ENCODE data around the gene LETM1.
"Not testable (repeated sequence)": the region's sequence is repeated elsewhere in the genome, so short reads cannot be mapped to it uniquely, and the experiment has no call there.

The LETM1 gene

DNA sequence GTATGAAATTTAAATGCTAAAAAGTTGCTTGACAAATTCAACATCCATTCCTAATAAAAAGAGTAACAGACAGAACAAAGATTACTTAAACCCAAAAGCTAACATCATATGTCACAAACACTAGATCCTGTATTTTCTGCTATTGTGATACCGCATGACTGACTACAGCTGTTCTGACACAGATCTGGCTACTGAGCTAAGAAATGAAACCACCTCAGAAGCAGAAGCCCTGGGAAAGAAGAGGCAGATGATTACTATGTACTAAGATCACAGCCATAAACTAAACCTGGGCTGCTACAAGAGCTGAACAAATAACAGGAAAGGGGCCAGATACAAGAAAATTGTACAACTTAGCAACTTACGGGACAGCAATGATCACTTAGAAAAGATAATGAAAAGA, 9.4 kb downstream of the LETM1 start:
- no peak overlapping the region for H3K4me3 ChIP-seq (ENCODE audit: low read depth, low read length)
- peaks cover 10% of the 10 kb centered on the region for H3K36me3 ChIP-seq (ENCODE audit: control insufficient read depth, insufficient read depth, low read length)
- H3K27me3 ChIP-seq (ENCODE audit: control insufficient read depth, insufficient read depth, low read length), result no peaks in the 10 kb centered on the region
- H3K9ac ChIP-seq (ENCODE audit: low read depth, low read length), result no peak overlapping the region
- no peaks in the 10 kb centered on the region for H3K9me3 ChIP-seq (ENCODE audit: control insufficient read depth, insufficient read depth, low read length)
- H3K4me1 ChIP-seq (ENCODE audit: control insufficient read depth, insufficient read depth, low read length), result no peaks in the 10 kb centered on the region

DNA sequence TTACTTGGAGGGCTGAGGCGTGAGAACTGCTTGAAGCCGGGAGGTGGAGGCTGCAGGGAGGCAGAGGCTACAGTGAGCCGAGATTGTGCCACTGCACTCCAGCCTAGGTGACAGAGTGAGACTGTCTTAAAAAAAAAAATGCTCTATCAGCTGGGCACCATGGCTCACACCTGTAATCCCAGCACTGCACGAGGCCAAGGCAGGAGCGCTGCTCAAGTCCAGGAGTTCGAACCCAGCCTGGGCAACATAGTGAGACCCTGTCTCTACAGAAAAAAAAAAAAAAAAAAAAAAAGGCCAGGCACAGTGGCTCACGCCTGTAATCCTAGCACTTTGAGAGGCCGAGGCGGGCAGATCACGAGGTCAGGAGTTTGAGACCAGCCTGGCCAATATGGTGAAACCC, 11.3 kb downstream of the LETM1 start:
- not testable (repeated sequence) for H3K27me3 ChIP-seq (ENCODE audit: control insufficient read depth, insufficient read depth, low read length); H3K4me1 ChIP-seq (ENCODE audit: control insufficient read depth, insufficient read depth, low read length); H3K9me3 ChIP-seq (ENCODE audit: control insufficient read depth, insufficient read depth, low read length); H3K9ac ChIP-seq (ENCODE audit: low read depth, low read length); H3K4me3 ChIP-seq (ENCODE audit: low read depth, low read length)
- H3K36me3 ChIP-seq (ENCODE audit: control insufficient read depth, insufficient read depth, low read length), result peaks cover 14% of the 10 kb centered on the region

DNA sequence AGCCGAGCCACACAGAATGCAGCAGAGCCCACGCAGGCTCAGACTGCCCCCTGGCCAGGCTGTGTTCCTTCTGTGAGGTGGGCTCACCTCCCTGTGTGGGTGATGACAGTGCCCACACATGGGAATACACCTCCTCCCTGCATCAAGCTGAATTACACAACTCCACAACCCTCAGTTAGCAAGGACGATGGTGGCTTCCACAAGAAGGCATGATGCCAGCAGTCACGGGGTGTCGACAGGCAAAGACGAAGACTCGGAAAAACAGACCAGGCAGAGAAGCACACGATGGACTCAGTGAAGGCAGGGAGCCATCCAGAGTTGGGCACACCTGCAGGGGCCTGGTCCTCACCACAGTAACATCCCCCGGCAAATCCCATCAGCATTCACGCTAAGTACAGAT, 12.1 kb downstream of the LETM1 start:
- no peaks in the 10 kb centered on the region for H3K9me3 ChIP-seq (ENCODE audit: control insufficient read depth, insufficient read depth, low read length)
- H3K4me3 ChIP-seq (ENCODE audit: low read depth, low read length), result no peak overlapping the region
- H3K36me3 ChIP-seq (ENCODE audit: control insufficient read depth, insufficient read depth, low read length), result peaks cover 19% of the 10 kb centered on the region
- no peaks in the 10 kb centered on the region for H3K4me1 ChIP-seq (ENCODE audit: control insufficient read depth, insufficient read depth, low read length)
- H3K27me3 ChIP-seq (ENCODE audit: control insufficient read depth, insufficient read depth, low read length), result no peaks in the 10 kb centered on the region
- no peak overlapping the region for H3K9ac ChIP-seq (ENCODE audit: low read depth, low read length)

DNA sequence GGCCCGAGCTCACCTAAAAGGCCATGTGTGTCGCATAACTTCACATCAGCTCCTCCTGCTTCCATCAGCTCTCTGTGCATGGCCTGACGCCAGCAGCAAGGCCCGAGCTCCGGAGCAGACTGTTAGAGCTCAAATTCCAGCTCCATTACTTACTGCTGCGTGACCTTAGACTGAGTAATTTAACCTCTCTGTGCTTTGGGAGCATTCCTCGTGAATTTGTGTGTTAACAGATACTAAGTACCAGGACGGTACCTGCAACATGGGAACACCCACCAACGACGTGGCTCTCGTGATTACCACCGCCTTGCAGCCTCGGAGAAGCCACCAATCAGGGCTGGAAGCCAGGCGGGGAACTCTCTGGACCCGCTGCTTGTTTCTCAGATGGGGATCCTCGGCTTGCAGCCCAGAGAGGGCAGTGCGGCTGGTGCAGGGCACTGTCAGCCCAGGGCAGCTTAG, 12.9 kb downstream of the LETM1 start:
- Histone ChIP-seq H3K4me3 (ENCODE audit: low read depth, low read length) (no peak overlapping the region), H3K9me3 (ENCODE audit: control insufficient read depth, insufficient read depth, low read length) (no peaks in the 10 kb centered on the region), H3K36me3 (ENCODE audit: control insufficient read depth, insufficient read depth, low read length) (peaks cover 24% of the 10 kb centered on the region), H3K27me3 (ENCODE audit: control insufficient read depth, insufficient read depth, low read length) (no peaks in the 10 kb centered on the region), H3K4me1 (ENCODE audit: control insufficient read depth, insufficient read depth, low read length) (no peaks in the 10 kb centered on the region), H3K9ac (ENCODE audit: low read depth, low read length) (no peak overlapping the region)

DNA sequence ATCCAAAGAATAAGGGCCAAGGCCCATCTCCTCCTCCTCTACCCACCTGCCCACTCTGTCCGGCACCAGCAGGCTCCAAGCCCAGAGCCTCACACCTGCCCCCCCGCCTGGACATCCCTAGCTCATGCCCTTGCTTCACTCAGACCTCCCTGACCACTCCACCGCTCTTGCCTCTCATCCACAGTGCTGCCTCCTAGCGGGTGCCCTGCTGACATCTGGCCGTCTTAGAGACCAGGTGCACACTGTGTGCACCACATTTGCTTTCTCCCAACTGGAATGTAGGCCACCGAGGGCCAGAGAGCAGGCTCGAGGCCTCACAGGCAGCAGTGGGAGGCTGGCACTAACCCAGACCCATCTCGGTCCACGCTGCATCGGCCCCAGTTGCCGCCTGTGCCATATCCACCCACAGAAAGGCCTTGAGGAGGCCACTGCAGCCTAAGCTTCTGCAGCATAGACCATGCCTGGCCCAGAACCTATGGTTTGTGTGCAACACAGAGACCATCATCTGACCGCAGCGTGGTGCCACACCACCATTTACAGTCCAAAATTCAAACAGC, 13.5 kb downstream of the LETM1 start:
- Histone ChIP-seq H3K4me1 (ENCODE audit: control insufficient read depth, insufficient read depth, low read length) (no peaks in the 10 kb centered on the region), H3K9me3 (ENCODE audit: control insufficient read depth, insufficient read depth, low read length) (no peaks in the 10 kb centered on the region), H3K9ac (ENCODE audit: low read depth, low read length) (no peak overlapping the region), H3K36me3 (ENCODE audit: control insufficient read depth, insufficient read depth, low read length) (peaks cover 23% of the 10 kb centered on the region), H3K4me3 (ENCODE audit: low read depth, low read length) (no peak overlapping the region), H3K27me3 (ENCODE audit: control insufficient read depth, insufficient read depth, low read length) (no peaks in the 10 kb centered on the region)

DNA sequence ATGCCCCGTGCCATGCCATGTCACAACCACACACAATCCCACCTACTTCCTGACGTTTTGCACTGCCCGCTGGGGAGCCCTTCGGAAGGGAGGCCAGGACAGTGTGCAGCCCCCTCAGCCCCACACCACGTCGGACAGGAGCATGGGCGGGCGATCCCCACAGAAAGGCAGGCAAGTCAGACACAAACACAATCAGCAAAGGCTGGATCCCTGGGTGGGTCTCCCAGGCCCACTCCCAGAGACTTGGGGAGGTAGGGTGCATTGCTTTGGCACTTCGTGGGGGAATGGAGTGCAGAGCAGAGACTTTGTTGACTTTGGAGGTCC, 14.1 kb downstream of the LETM1 start:
- H3K4me1 ChIP-seq (ENCODE audit: control insufficient read depth, insufficient read depth, low read length), result no peaks in the 10 kb centered on the region
- H3K27me3 ChIP-seq (ENCODE audit: control insufficient read depth, insufficient read depth, low read length), result no peaks in the 10 kb centered on the region
- no peak overlapping the region for H3K4me3 ChIP-seq (ENCODE audit: low read depth, low read length)
- peaks cover 21% of the 10 kb centered on the region for H3K36me3 ChIP-seq (ENCODE audit: control insufficient read depth, insufficient read depth, low read length)
- H3K9me3 ChIP-seq (ENCODE audit: control insufficient read depth, insufficient read depth, low read length), result no peaks in the 10 kb centered on the region
- H3K9ac ChIP-seq (ENCODE audit: low read depth, low read length), result no peak overlapping the region

DNA sequence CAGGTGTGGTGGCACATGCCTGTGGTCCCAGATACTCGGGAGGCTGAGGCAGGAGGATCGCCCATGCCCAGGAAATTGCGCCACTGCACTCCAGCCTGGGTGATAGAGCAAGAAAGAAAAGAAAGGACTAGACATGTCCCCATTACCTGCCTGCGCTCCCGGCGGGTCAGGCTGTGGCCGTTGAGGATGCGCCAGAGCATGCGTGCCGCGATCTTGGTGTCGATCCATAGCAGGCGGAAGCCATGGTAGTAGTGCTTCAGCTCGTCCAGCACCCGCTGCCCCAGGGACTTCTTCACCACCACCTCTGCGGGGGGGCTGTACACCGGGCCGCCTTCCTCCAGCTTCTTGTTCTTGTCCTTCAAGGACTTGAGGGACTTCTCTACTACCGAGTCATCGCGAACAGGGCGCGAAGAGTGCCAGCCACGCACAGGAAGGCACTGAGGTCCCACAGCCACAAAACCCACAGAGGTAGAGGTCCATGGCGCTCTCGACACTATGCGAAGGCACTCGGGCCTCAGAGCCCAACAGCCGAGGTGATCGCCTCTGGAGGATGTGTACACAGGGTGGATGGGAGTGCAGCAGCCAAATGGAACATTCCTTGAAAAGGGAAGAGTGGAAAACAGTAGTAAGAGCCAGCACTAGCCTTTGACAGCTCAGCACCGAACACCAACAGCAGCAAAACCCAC, 14.6 kb downstream of the LETM1 start:
- no peak overlapping the region for H3K9ac ChIP-seq (ENCODE audit: low read depth, low read length)
- H3K36me3 ChIP-seq (ENCODE audit: control insufficient read depth, insufficient read depth, low read length), result peaks cover 21% of the 10 kb centered on the region
- H3K9me3 ChIP-seq (ENCODE audit: control insufficient read depth, insufficient read depth, low read length), result no peaks in the 10 kb centered on the region
- no peak overlapping the region for H3K4me3 ChIP-seq (ENCODE audit: low read depth, low read length)
- H3K4me1 ChIP-seq (ENCODE audit: control insufficient read depth, insufficient read depth, low read length), result no peaks in the 10 kb centered on the region
- no peaks in the 10 kb centered on the region for H3K27me3 ChIP-seq (ENCODE audit: control insufficient read depth, insufficient read depth, low read length)

DNA sequence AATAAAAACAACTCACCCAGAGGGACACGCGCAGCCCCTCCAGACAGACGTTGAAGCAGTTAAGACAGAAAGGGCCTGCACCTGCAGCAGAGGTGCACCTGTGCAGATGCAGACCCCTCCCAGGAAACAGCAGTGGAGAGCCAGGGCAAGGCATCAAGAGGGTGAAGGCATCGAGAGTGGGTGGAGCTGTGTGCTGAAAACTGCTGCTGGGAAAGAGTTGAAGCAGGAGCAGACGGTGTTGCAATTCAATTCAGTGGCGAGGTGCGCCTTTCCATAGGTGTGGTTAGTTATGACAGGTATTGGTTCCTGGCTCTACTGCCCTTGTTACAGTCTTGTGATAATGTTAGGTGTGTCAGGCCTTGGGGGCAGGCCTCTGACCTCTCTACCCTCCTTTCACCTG, 16.7 kb downstream of the LETM1 start:
- Histone ChIP-seq H3K27me3 (ENCODE audit: control insufficient read depth, insufficient read depth, low read length) (no peaks in the 10 kb centered on the region), H3K4me3 (ENCODE audit: low read depth, low read length) (no peak overlapping the region), H3K4me1 (ENCODE audit: control insufficient read depth, insufficient read depth, low read length) (no peaks in the 10 kb centered on the region), H3K9ac (ENCODE audit: low read depth, low read length) (no peak overlapping the region), H3K9me3 (ENCODE audit: control insufficient read depth, insufficient read depth, low read length) (no peaks in the 10 kb centered on the region), H3K36me3 (ENCODE audit: control insufficient read depth, insufficient read depth, low read length) (peaks cover 32% of the 10 kb centered on the region)

DNA sequence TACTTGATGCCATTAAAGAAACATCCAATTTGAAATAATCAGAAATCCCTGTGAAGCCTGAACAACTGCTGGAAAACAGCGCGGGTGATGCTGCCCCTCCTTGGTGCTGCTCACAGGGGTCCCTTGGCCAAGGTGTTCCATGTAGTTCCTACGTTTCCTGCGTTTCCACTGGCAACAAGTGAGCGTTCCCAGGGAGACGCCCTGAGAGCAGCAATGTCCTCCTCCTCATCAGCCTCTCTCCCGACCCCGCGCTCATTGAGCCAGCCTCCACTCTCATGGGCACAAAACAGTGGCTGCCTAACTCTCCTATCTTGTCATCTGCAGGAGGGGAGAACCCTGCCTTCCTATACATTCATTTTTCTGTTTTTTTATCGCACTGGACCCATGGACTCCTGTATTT, 18.9 kb downstream of the LETM1 start:
- Histone ChIP-seq H3K36me3 (ENCODE audit: control insufficient read depth, insufficient read depth, low read length) (peaks cover 46% of the 10 kb centered on the region), H3K4me1 (ENCODE audit: control insufficient read depth, insufficient read depth, low read length) (no peaks in the 10 kb centered on the region), H3K27me3 (ENCODE audit: control insufficient read depth, insufficient read depth, low read length) (no peaks in the 10 kb centered on the region), H3K9me3 (ENCODE audit: control insufficient read depth, insufficient read depth, low read length) (no peaks in the 10 kb centered on the region), H3K4me3 (ENCODE audit: low read depth, low read length) (no peak overlapping the region), H3K9ac (ENCODE audit: low read depth, low read length) (no peak overlapping the region)

DNA sequence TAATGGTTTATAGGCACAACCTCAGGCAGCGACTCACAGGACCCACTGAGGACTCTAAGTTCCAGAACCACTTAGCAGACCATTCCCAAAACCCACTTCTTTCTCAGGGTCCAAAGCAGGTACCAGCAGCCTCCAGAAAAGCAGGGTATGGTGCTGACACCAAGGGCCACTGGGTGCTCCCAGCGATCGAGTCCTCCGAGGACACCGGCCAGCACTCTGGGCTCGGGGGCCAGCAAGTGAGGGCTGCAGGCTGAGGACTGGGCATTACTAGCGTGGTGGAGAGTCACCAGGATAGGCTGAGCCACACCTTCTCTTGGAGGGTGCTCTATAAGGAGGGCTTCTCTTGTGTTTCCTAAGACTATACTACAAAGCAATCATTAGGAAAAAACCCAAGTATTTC, 19.3 kb downstream of the LETM1 start:
- Histone ChIP-seq H3K27me3 (ENCODE audit: control insufficient read depth, insufficient read depth, low read length) (no peaks in the 10 kb centered on the region), H3K4me3 (ENCODE audit: low read depth, low read length) (no peak overlapping the region), H3K4me1 (ENCODE audit: control insufficient read depth, insufficient read depth, low read length) (no peaks in the 10 kb centered on the region), H3K36me3 (ENCODE audit: control insufficient read depth, insufficient read depth, low read length) (peaks cover 42% of the 10 kb centered on the region), H3K9me3 (ENCODE audit: control insufficient read depth, insufficient read depth, low read length) (no peaks in the 10 kb centered on the region), H3K9ac (ENCODE audit: low read depth, low read length) (no peak overlapping the region)

DNA sequence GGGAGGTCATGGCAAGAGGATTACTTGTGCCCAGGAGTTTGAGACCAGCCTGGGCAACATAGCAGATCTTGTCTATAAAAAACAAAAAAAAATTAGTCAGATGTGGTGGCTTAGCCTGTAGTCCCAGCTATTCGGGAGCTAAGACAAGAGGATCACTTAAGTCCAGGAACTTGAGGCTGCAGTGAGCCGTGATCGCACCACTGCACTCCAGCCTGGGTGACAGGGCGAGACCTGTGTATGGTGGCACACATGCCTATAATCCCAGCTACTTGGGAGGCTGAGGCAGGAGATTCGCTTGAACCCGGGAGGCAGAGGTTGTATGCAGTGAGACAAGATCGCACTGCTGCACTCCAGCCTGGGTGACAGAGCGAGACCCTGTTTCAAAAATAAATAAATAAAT, 20.1 kb downstream of the LETM1 start:
- H3K36me3 ChIP-seq (ENCODE audit: control insufficient read depth, insufficient read depth, low read length), result peaks cover 44% of the 10 kb centered on the region
- not testable (repeated sequence) for H3K4me3 ChIP-seq (ENCODE audit: low read depth, low read length); H3K9me3 ChIP-seq (ENCODE audit: control insufficient read depth, insufficient read depth, low read length)

DNA sequence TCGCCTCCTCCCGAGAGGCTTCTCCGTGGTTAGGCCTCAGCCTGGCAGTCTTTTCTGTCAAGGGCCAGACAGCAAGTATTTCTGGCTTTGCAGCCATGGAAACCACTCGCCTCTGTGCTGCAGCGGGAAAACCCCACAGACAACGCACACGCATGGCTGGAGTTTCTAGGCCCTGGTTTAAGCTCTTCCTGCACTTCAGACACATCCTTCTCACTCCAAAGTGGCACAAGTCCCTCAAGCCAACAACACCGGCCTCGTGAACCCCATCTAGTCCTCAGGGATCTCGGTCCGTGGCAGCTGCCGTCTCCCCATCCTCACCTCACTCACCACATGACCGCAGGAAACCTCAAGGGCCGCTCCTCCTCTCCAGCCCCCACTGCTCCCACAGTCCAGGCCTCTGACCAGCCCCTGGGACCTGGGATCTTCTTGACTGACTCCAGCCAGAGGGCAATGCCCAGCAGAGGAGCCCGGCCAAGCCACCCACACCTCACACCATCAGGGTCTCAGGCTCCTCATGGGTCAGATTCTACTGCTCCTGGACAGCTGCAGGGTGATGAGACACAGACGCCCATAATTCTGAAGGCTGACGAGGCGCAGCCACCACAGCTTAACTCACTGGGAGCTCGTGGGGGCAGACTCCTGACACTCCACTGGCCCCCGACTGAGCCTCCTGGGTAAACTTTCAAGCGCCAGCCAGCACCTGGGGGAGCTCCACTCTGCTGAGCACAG, 21.7 kb downstream of the LETM1 start:
- no peak overlapping the region for H3K4me3 ChIP-seq (ENCODE audit: low read depth, low read length)
- peaks cover 3% of the 10 kb centered on the region for H3K4me1 ChIP-seq (ENCODE audit: control insufficient read depth, insufficient read depth, low read length)
- H3K27me3 ChIP-seq (ENCODE audit: control insufficient read depth, insufficient read depth, low read length), result no peaks in the 10 kb centered on the region
- H3K9ac ChIP-seq (ENCODE audit: low read depth, low read length), result no peak overlapping the region
- peaks cover 54% of the 10 kb centered on the region for H3K36me3 ChIP-seq (ENCODE audit: control insufficient read depth, insufficient read depth, low read length)
- no peaks in the 10 kb centered on the region for H3K9me3 ChIP-seq (ENCODE audit: control insufficient read depth, insufficient read depth, low read length)

More for the DNA sequence above, 20.1 kb downstream of the LETM1 start:
- H3K4me1 ChIP-seq (ENCODE audit: control insufficient read depth, insufficient read depth, low read length); H3K9ac ChIP-seq (ENCODE audit: low read depth, low read length); H3K27me3 ChIP-seq (ENCODE audit: control insufficient read depth, insufficient read depth, low read length): not testable (repeated sequence)
